ENCODE data around the gene CUL4A.

DNA sequence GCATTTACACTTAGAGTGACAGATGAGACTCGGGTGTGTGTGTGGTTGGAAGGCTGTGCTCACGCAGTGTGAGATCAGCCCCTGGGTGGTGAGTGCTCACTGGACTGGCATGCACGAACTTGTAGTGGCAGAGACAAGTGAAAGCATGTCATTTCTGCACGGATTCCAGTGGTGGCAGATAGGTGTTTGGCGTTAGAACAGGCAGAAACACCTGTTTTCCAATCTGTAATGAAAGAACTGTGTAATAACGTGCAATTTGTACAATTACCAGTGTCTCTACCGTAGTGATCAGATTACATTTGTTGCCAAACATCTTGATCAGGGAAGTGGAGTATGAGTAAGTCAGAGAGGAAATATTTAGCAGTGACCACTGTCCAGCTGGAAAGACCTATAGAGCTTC, 95.8 kb downstream of the CUL4A start:
- TF ChIP-seq YY1 (IDR thresholded peaks at IDR 0.05; ENCODE audit: insufficient read depth, insufficient read length) (no peak), SUZ12 (IDR thresholded peaks at IDR 0.05; ENCODE audit: extremely low read depth, insufficient read depth, insufficient read length) (no peak), ZNF274 (IDR thresholded peaks at IDR 0.05; ENCODE audit: low read depth, low read length) (no peak)

Data from NT2/D1 (cell line).